Measurements from ENCODE around the gene NRIP2. TPM values are rescaled to one million over a fixed set of nuclear protein-coding genes. Genes with fewer than 3 reads are reported as not detected.

NRIP2 gene
- polyA plus RNA-seq, 3 donors: 34.1 to 40.5 (median 34.3) TPM

GRCh38 chr12:2783936-2784600 lies 50.8 kb downstream of the NRIP2 start:
- DNase-seq (ENCODE audit: low read depth in 3 of 3, low spot score in 2 of 3): no peak

- DNase-seq (ENCODE audit: low read depth in 3 of 3, low spot score in 2 of 3): no peak
These were observed 55.6 kb downstream of the NRIP2 start for GRCh38 chr12:2779281-2779680.

- DNase-seq (ENCODE audit: low read depth in 3 of 3, low spot score in 2 of 3): no peak
These were observed 58.6 kb downstream of the NRIP2 start for GRCh38 chr12:2776129-2776806.

- DNase-seq (ENCODE audit: low read depth in 3 of 3, low spot score in 2 of 3): no peak
These were observed 59.4 kb downstream of the NRIP2 start for GRCh38 chr12:2775431-2775830.

Other genes starting within 250 kb of the NRIP2 start
- gene FKBP4, start 40.1 kb downstream of the NRIP2 start, polyA plus RNA-seq (ENCODE audit: insufficient read length in 3 of 3): 100 to 1,000 TPM; 139 to 152 (median 150) TPM
- gene ITFG2, start 22.4 kb downstream of the NRIP2 start, polyA plus RNA-seq (ENCODE audit: insufficient read length in 3 of 3): 10 to 100 TPM; 58.1 to 60.4 (median 59.0) TPM
- under 1 TPM; 0.35 to 0.44 (median 0.44) TPM for gene TEX52, start 22.0 kb upstream of the NRIP2 start, polyA plus RNA-seq (ENCODE audit: insufficient read length in 3 of 3)
- gene FOXM1, start 42.1 kb upstream of the NRIP2 start, polyA plus RNA-seq (ENCODE audit: insufficient read length in 3 of 3): 10 to 100 TPM; 28.0 to 31.4 (median 28.2) TPM
- gene RHNO1, start 42.2 kb upstream of the NRIP2 start, polyA plus RNA-seq (ENCODE audit: insufficient read length in 3 of 3): 10 to 100 TPM; 41.9 to 47.6 (median 44.3) TPM
- gene TULP3, start 55.9 kb upstream of the NRIP2 start, polyA plus RNA-seq (ENCODE audit: insufficient read length in 3 of 3): 10 to 100 TPM; 32.9 to 36.7 (median 34.0) TPM
- 10 to 100 TPM; 18.6 to 20.4 (median 19.2) TPM for gene TEAD4, start 124.4 kb upstream of the NRIP2 start, polyA plus RNA-seq (ENCODE audit: insufficient read length in 3 of 3)
- gene TSPAN9, start 242.3 kb upstream of the NRIP2 start, polyA plus RNA-seq (ENCODE audit: insufficient read length in 3 of 3): 100 to 1,000 TPM in 1 of 3 donors, 10 to 100 TPM in 2; 92.7 to 102 (median 95.0) TPM

Measured in right renal cortex interstitium (tissue), 3 donors.